ENCODE results near the gene FAM210A. TPM values are rescaled to one million over a fixed set of nuclear protein-coding genes. Genes with fewer than 3 reads are reported as not detected.

FAM210A gene
- total RNA-seq, 4 donors from 2014 or later, result 6.8 to 9.5 (median 8.4) TPM

GRCh38 chr18:13730481-13730880 lies 4.1 kb upstream of the FAM210A start:
- Histone ChIP-seq H3K27me3 (no peaks in the 10 kb centered on the region), H3K9me3 (no peaks in the 10 kb centered on the region), H3K4me1 (peaks cover 20% of the 10 kb centered on the region), H3K36me3 (peaks cover 26% of the 10 kb centered on the region), H3K27ac (no peak overlapping the region), H3K4me3 (no peak overlapping the region)
- DNase-seq (ENCODE audit: low spot score in 2 of 2), result no peak
- TF ChIP-seq EP300 (IDR thresholded peaks at IDR 0.05) (no peak), POLR2A (IDR thresholded peaks at IDR 0.05) (no peak), POLR2AphosphoS5 (IDR thresholded peaks at IDR 0.05) (no peak)
- TF ChIP-seq, protein P1, sequence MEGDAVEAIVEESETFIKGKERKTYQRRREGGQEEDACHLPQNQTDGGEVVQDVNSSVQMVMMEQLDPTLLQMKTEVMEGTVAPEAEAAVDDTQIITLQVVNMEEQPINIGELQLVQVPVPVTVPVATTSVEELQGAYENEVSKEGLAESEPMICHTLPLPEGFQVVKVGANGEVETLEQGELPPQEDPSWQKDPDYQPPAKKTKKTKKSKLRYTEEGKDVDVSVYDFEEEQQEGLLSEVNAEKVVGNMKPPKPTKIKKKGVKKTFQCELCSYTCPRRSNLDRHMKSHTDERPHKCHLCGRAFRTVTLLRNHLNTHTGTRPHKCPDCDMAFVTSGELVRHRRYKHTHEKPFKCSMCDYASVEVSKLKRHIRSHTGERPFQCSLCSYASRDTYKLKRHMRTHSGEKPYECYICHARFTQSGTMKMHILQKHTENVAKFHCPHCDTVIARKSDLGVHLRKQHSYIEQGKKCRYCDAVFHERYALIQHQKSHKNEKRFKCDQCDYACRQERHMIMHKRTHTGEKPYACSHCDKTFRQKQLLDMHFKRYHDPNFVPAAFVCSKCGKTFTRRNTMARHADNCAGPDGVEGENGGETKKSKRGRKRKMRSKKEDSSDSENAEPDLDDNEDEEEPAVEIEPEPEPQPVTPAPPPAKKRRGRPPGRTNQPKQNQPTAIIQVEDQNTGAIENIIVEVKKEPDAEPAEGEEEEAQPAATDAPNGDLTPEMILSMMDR (IDR thresholded peaks at IDR 0.05), result no peak
- WGBS, result 71% methylated on average over 1 of the region's 1 CpG

DNA sequence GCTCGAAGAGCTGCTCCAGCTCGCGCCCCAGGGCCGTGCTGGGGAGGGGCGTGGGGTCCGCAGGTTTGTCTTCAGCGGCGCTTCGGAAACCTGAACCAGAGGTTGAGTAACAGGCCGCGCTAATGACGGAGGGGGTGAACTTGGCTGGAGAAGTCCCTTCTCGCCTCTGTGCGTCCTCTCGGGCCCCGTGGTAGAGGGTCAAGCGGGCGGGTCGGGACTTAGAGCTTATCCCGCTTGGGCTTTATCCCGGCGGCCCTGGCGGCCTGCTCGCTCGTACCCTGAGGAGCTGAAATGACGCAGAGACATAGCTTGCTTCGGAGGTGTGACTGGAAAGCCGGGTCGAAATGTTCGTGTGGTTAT lies 594 bp upstream of the FAM210A start:
- peak overlapping the region; percentile 99 for H3K4me3 ChIP-seq
- peak overlapping the region; percentile 93 for H3K27ac ChIP-seq
- H3K36me3 ChIP-seq, result no peaks in the 10 kb centered on the region
- TF ChIP-seq, protein P1 (IDR thresholded peaks at IDR 0.05), result no peak
- TF ChIP-seq POLR2A (IDR thresholded peaks at IDR 0.05) (no peak), EP300 (IDR thresholded peaks at IDR 0.05) (no peak), POLR2AphosphoS5 (IDR thresholded peaks at IDR 0.05) (no peak)
- no peaks in the 10 kb centered on the region for H3K9me3 ChIP-seq
- peak; percentile 81 to 85 for DNase-seq (ENCODE audit: low spot score in 2 of 2)
- peaks cover 27% of the 10 kb centered on the region for H3K4me1 ChIP-seq
- WGBS, result under 1% methylated on average over 23 of the region's 30 CpGs
- no peaks in the 10 kb centered on the region for H3K27me3 ChIP-seq

DNA sequence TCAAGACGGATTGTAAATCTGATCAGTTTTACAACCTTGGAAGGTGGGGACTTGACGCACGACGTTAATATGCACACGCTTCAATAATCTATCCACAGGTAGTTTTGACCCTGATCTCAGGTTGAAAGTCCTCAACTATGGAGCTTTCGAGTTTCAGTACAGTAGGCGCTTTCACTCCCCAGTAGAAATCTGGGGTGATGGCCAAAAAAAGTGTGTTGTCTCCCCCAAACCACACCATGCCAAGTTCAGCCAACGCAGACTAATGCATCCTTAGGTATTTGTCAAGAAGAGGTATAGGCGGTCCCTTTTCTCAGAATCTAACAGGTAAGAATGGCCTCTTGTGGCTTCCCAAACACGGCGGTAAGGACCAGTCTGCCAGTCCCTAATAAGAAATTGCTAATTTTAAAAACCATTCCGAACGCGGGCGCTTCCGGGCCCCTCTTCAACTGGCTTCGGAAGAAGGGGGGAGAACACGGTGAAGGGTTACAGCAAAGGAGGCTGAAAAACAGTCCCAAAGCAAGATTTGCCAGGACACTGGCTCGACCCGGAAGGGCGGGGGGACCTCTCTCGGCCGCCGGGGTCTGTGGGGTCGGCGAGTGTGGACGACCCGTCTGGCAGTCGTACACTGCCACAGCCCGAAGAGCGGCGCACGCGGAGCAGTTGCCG lies 659 bp downstream of the FAM210A start:
- H3K4me3 ChIP-seq, result peak overlapping the region; percentile 99
- H3K27me3 ChIP-seq, result no peaks in the 10 kb centered on the region
- H3K9me3 ChIP-seq, result no peaks in the 10 kb centered on the region
- H3K36me3 ChIP-seq, result no peaks in the 10 kb centered on the region
- peaks cover 27% of the 10 kb centered on the region for H3K4me1 ChIP-seq
- TF ChIP-seq, protein P1 (IDR thresholded peaks at IDR 0.05), result no peak
- TF ChIP-seq EP300 (IDR thresholded peaks at IDR 0.05), result no peak
- TF ChIP-seq POLR2A (IDR thresholded peaks at IDR 0.05), result no peak
- TF ChIP-seq POLR2AphosphoS5 (IDR thresholded peaks at IDR 0.05), result no peak
- peak overlapping the region; percentile 93 for H3K27ac ChIP-seq
- 3% methylated on average over 29 of the region's 35 CpGs for WGBS
- DNase-seq (ENCODE audit: low spot score in 2 of 2), result no peak

DNA sequence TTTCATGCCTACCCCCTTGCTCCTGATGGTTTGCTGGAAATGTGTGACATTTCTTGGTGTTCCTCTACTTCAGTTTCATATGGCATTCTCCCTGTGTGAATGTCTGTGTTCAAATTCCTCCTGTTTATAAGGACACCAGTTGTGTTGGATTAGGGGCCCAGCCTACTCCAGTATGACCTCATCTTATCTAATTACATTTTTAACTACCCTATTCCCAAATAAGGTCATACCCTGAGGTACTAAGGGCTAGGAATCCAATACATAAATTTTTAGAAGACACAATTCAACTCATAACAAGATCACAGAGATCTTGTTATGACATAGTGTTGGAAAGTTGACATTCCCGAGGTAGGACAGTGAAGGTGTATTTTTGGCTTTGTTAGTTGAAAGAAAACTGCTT lies 5.5 kb downstream of the FAM210A start:
- H3K27ac ChIP-seq, result no peak overlapping the region
- H3K9me3 ChIP-seq, result no peaks in the 10 kb centered on the region
- DNase-seq (ENCODE audit: low spot score in 2 of 2), result no peak
- TF ChIP-seq EP300 (IDR thresholded peaks at IDR 0.05) (no peak), POLR2AphosphoS5 (IDR thresholded peaks at IDR 0.05) (no peak), POLR2A (IDR thresholded peaks at IDR 0.05) (no peak)
- TF ChIP-seq, protein P1 (IDR thresholded peaks at IDR 0.05), result no peak
- H3K27me3 ChIP-seq, result no peaks in the 10 kb centered on the region
- H3K36me3 ChIP-seq, result no peaks in the 10 kb centered on the region
- 70% methylated on average over 1 of the region's 1 CpG for WGBS
- H3K4me3 ChIP-seq, result no peak overlapping the region
- peaks cover 10% of the 10 kb centered on the region for H3K4me1 ChIP-seq

- no peak for DNase-seq (ENCODE audit: low spot score in 2 of 2)
- WGBS, result 80% methylated on average over 1 of the region's 1 CpG
- H3K27me3 ChIP-seq, result no peaks in the 10 kb centered on the region
- H3K9me3 ChIP-seq, result no peaks in the 10 kb centered on the region
- H3K36me3 ChIP-seq, result no peaks in the 10 kb centered on the region
- H3K4me3 ChIP-seq, result no peak overlapping the region
- peaks cover 3% of the 10 kb centered on the region for H3K4me1 ChIP-seq
- H3K27ac ChIP-seq, result no peak overlapping the region
- TF ChIP-seq POLR2AphosphoS5 (IDR thresholded peaks at IDR 0.05) (no peak), EP300 (IDR thresholded peaks at IDR 0.05) (no peak), POLR2A (IDR thresholded peaks at IDR 0.05) (no peak)
- TF ChIP-seq, protein P1 (IDR thresholded peaks at IDR 0.05), result no peak
These were observed 6.2 kb downstream of the FAM210A start for GRCh38 chr18:13720123-13720522.
